ENCODE data around the gene ADPRHL1.

DNA sequence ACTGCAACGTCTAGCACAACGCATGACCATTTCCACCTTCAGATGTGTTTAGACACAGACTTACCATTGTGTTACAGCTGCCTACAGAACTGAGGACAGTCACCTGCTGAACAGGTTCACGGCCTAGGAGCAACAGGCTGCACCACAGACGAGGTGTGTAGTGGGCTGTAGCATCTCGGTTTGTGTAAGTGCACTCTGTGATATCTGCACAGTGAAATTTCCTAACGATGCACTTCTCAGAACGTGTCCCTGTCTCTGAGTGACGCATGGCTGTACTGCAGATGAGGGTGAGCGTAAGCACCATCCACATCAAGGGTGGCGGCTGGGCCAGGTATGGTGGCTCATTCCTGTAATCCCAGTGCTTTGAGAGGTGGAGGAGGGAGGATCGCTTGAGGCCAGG is 22.0 kb upstream of the ADPRHL1 start:
- TF ChIP-seq, protein P1, sequence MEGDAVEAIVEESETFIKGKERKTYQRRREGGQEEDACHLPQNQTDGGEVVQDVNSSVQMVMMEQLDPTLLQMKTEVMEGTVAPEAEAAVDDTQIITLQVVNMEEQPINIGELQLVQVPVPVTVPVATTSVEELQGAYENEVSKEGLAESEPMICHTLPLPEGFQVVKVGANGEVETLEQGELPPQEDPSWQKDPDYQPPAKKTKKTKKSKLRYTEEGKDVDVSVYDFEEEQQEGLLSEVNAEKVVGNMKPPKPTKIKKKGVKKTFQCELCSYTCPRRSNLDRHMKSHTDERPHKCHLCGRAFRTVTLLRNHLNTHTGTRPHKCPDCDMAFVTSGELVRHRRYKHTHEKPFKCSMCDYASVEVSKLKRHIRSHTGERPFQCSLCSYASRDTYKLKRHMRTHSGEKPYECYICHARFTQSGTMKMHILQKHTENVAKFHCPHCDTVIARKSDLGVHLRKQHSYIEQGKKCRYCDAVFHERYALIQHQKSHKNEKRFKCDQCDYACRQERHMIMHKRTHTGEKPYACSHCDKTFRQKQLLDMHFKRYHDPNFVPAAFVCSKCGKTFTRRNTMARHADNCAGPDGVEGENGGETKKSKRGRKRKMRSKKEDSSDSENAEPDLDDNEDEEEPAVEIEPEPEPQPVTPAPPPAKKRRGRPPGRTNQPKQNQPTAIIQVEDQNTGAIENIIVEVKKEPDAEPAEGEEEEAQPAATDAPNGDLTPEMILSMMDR (IDR thresholded peaks at IDR 0.05) = no peak
- TF ChIP-seq ZFX (IDR thresholded peaks at IDR 0.05; ENCODE audit: borderline replicate concordance) = no peak

Data from 22Rv1 (cell line).